Measurements from ENCODE around the gene LRRTM2. TPM values are rescaled to one million over a fixed set of nuclear protein-coding genes. Genes with fewer than 3 reads are reported as not detected.
"Not testable (repeated sequence)": the region's sequence is repeated elsewhere in the genome, so short reads cannot be mapped to it uniquely, and the experiment has no call there.

Gene LRRTM2, protein sequence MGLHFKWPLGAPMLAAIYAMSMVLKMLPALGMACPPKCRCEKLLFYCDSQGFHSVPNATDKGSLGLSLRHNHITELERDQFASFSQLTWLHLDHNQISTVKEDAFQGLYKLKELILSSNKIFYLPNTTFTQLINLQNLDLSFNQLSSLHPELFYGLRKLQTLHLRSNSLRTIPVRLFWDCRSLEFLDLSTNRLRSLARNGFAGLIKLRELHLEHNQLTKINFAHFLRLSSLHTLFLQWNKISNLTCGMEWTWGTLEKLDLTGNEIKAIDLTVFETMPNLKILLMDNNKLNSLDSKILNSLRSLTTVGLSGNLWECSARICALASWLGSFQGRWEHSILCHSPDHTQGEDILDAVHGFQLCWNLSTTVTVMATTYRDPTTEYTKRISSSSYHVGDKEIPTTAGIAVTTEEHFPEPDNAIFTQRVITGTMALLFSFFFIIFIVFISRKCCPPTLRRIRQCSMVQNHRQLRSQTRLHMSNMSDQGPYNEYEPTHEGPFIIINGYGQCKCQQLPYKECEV
- under 1 TPM; 0.10 to 0.35 TPM for total RNA-seq

DNA sequence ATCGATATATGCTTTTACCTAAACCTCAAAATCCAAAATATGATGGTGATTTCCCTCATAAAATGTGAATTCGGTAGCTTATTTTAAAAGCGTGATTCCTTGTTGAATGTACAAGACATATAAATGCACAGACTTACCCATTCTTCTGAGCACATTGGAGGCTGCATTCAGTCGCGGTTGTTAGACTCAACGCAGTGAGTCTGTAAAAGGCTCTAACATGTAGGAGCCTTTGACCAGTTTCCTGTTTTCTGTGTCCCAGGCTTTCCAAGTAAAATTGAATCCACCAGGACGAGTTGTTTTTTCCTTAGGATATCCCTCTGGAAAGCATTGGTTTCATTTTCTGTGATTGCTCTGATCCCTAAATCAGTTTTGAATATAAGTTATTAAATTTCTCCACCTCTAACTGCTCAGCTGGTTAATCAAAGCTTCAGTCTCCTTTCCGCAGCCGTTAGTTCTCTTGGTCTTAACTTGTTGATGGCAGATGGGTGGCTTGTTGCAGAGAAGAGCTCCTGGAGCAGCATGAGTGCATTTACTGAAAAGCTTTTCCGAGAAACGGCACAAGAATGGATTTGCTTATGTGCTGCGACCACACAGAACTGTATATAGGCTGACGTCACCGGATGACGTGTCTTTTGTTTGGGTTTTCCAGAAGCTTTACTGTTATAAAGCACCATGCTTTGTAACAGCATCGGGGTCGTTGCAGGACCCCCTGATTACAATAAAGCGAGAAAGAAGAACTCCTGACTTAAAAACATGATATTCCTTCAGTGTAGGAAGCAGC lies at the start of gene LRRTM2:
TSS of gene LRRTM2 (minus strand) at position 565 of the 781 bp plus-strand sequence. CDS start at position 141, 424 bp downstream.
- H3K4me1 ChIP-seq: no peaks in the 10 kb centered on the region
- H3K4me3 ChIP-seq: peak within 1 kb of the TSS; percentile 9
- no peaks in the 10 kb centered on the region for H3K36me3 ChIP-seq
- no peak for DNase-seq
- intact Hi-C loops (cut with DNase I): no loop called here
- no peak within 1 kb of the TSS for H3K9ac ChIP-seq (ENCODE audit: low read depth in 2 of 2, low read length in 2 of 2)
- H3K27ac ChIP-seq: peak within 1 kb of the TSS; percentile 22
- H3K27me3 ChIP-seq: no peaks in the 10 kb centered on the region
- TF ChIP-seq, protein P1, sequence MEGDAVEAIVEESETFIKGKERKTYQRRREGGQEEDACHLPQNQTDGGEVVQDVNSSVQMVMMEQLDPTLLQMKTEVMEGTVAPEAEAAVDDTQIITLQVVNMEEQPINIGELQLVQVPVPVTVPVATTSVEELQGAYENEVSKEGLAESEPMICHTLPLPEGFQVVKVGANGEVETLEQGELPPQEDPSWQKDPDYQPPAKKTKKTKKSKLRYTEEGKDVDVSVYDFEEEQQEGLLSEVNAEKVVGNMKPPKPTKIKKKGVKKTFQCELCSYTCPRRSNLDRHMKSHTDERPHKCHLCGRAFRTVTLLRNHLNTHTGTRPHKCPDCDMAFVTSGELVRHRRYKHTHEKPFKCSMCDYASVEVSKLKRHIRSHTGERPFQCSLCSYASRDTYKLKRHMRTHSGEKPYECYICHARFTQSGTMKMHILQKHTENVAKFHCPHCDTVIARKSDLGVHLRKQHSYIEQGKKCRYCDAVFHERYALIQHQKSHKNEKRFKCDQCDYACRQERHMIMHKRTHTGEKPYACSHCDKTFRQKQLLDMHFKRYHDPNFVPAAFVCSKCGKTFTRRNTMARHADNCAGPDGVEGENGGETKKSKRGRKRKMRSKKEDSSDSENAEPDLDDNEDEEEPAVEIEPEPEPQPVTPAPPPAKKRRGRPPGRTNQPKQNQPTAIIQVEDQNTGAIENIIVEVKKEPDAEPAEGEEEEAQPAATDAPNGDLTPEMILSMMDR (IDR thresholded peaks at IDR 0.05): no peak
- H3K9me3 ChIP-seq: no peaks in the 10 kb centered on the region

DNA sequence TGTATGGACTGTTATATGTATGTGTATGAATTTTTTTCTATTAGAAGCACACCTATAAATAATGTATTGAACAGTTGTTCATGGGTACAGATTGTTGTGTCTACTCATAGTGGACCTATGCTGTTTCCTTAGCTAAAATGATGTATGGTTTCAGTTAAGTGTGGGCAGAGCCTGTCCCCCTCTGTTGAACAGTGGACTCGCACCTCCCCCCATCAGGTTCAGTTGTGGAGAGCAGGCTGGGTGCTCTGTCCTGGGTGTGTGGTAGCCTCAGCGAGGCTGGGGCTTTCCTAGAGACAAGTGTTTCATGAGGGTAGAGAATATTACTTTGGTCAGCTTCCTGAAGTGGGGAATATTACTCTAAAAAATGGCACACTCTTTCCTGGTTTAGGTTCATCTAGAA lies 47.4 kb upstream of the LRRTM2 start:
- Histone ChIP-seq H3K9me3 (no peaks in the 10 kb centered on the region), H3K27me3 (no peaks in the 10 kb centered on the region), H3K36me3 (peaks cover 8% of the 10 kb centered on the region), H3K4me1 (no peaks in the 10 kb centered on the region), H3K27ac (no peak overlapping the region), H3K4me3 (no peak overlapping the region), H3K9ac (ENCODE audit: low read depth in 2 of 2, low read length in 2 of 2) (no peak overlapping the region)
- no peak for DNase-seq
- intact Hi-C loops (cut with DNase I): no loop called here
- TF ChIP-seq, protein P1 (IDR thresholded peaks at IDR 0.05): no peak

DNA sequence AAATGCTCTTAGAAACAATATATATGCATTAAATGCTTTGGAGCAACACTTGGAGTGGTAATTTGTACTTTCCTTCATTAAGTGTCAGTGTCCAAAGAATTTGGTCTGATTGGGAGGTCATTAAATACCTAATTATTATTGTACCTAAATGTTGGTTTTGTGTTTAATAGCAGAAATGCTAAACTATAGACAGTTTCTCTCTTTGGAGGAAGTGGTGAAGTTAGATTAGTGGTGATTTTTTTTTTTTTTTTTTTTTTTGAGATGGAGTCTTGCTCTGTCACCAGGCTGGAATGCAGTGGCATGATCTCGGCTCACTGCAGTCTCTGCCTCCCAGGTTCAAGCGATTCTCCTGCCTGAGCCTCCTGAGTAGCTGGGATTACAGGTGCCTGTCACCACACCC lies 46.2 kb upstream of the LRRTM2 start:
- intact Hi-C loops (cut with DNase I); H3K9ac ChIP-seq (ENCODE audit: low read depth in 2 of 2, low read length in 2 of 2); H3K27me3 ChIP-seq; H3K4me3 ChIP-seq; H3K9me3 ChIP-seq; H3K36me3 ChIP-seq; H3K27ac ChIP-seq; H3K4me1 ChIP-seq; DNase-seq: not testable (repeated sequence)

DNA sequence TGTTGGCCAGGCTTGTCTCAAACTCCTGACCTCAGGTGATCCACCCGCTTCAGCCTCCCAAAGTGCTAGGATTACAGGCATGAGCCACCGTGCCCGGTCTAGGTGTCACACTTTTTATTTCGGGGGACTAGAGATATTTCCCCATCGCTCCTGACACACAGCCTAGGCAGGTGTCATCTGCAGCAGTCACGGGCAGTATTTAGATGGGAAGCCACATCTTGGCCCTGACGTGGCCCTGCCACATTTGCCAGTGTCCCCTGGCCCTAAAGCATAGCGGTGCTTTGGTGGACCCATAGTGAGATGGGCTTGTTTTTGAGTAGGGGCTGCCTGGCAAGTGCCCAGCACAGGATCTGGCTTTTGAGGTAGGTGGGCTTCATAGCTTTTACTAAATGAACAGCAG lies 45.0 kb upstream of the LRRTM2 start:
- no peak overlapping the region for H3K27ac ChIP-seq
- no peak overlapping the region for H3K4me3 ChIP-seq
- intact Hi-C loops (cut with DNase I): no loop called here
- H3K9me3 ChIP-seq: no peaks in the 10 kb centered on the region
- peaks cover 8% of the 10 kb centered on the region for H3K36me3 ChIP-seq
- H3K9ac ChIP-seq (ENCODE audit: low read depth in 2 of 2, low read length in 2 of 2): no peak overlapping the region
- H3K27me3 ChIP-seq: no peaks in the 10 kb centered on the region
- TF ChIP-seq, protein P1 (IDR thresholded peaks at IDR 0.05): no peak
- no peak for DNase-seq
- H3K4me1 ChIP-seq: no peaks in the 10 kb centered on the region

DNA sequence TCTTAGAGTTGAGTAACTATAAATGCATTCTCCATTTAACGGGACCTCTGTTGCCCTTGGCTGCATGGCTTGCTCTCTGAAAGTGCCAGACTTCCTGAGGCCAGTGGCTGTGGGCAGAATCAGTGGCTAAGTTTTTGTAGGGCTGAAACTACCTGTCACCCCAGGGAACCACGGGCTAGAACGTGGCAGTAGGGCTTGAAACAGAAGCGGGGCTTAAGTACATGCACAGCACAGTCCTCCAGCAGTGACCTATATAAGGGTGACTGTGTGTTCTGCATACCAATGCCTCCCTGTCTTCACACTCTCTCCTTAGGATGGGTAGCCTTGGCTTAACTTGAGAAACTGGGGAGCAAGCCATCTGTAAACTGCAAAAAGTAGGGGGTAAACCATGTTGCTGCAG lies 43.6 kb upstream of the LRRTM2 start:
- H3K9ac ChIP-seq (ENCODE audit: low read depth in 2 of 2, low read length in 2 of 2): no peak overlapping the region
- H3K9me3 ChIP-seq: no peaks in the 10 kb centered on the region
- TF ChIP-seq, protein P1 (IDR thresholded peaks at IDR 0.05): no peak
- no peaks in the 10 kb centered on the region for H3K36me3 ChIP-seq
- no peaks in the 10 kb centered on the region for H3K4me1 ChIP-seq
- intact Hi-C loops (cut with DNase I): no loop called here
- H3K27ac ChIP-seq: no peak overlapping the region
- H3K4me3 ChIP-seq: no peak overlapping the region
- no peaks in the 10 kb centered on the region for H3K27me3 ChIP-seq
- DNase-seq: no peak

All from colonic mucosa (tissue), 4 donors.